Mononuclear cell (primary cell): ENCODE measurements around the gene RMC1. TPM values are rescaled to one million over a fixed set of nuclear protein-coding genes. Genes with fewer than 3 reads are reported as not detected.

ENCODE experiments used
- H3K27me3 ChIP-seq: 2 replicates; pipeline ENCODE4 v1.6.0; 2011; ENCODE audit warnings: low read length, control low read depth; ENCODE audit not compliant: insufficient read depth
- H3K4me1 ChIP-seq: 2 replicates; pipeline ENCODE4 v1.5.1; 2011; ENCODE audit warnings: mild to moderate bottlenecking, low read length, control low read depth; ENCODE audit not compliant: insufficient read depth
- H3K4me3 ChIP-seq: 2 replicates; pipeline ENCODE4 v1.5.1; 2011; ENCODE audit warnings: mild to moderate bottlenecking, low read length, moderate library complexity
- H3K9me3 ChIP-seq: 2 replicates; pipeline ENCODE4 v1.5.1; 2011; ENCODE audit warnings: low read depth, mild to moderate bottlenecking, control low read depth, low read length
- total RNA-seq: library from RNA; depleted of rRNA; stranded (reverse); fragments of >200 nt; gene quantifications from one replicate; pipeline ENCODE4 v1.2.3, GENCODE V29; 2012

Gene RMC1
- total RNA-seq, 1 donor = 45.8 TPM

GRCh38 chr18:23537274-23537673 lies 34.0 kb downstream of the RMC1 start:
- Histone ChIP-seq H3K4me1 (peaks cover 37% of the 10 kb centered on the region), H3K9me3 (no peaks in the 10 kb centered on the region), H3K4me3 (no peak overlapping the region), H3K27me3 (no peaks in the 10 kb centered on the region)

DNA sequence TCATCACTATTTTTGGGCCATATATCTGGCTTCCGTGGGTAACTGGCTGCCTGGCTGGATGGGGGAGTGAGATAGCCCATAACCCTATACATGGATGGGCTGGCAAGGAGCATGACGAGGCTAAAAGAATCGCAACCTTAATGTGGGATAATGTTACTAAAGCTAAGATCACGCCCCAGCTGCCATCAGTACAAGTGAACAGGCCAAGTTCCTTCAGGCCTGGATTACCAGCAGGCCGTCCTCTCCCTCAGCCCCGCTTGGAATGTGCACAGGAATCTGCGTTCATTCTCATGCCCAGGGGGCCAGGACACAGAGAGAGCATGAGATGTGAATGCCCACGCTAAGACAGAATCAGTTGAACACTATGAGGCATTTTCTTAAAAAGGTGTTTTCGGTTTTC lies 34.7 kb downstream of the RMC1 start:
- Histone ChIP-seq H3K27me3 (no peaks in the 10 kb centered on the region), H3K4me3 (no peak overlapping the region), H3K4me1 (peaks cover 39% of the 10 kb centered on the region), H3K9me3 (no peaks in the 10 kb centered on the region)

- no peaks in the 10 kb centered on the region for H3K9me3 ChIP-seq
- no peak overlapping the region for H3K4me3 ChIP-seq
These were observed 35.6 kb downstream of the RMC1 start for GRCh38 chr18:23538870-23539269.

GRCh38 chr18:23539296-23539695 lies 36.0 kb downstream of the RMC1 start:
- Histone ChIP-seq H3K4me1 (peaks cover 39% of the 10 kb centered on the region), H3K9me3 (no peaks in the 10 kb centered on the region), H3K4me3 (no peak overlapping the region), H3K27me3 (no peaks in the 10 kb centered on the region)

More at GRCh38 chr18:23538870-23539269, 35.6 kb downstream of the RMC1 start:
- H3K4me1 ChIP-seq = peaks cover 39% of the 10 kb centered on the region
- no peaks in the 10 kb centered on the region for H3K27me3 ChIP-seq

DNA sequence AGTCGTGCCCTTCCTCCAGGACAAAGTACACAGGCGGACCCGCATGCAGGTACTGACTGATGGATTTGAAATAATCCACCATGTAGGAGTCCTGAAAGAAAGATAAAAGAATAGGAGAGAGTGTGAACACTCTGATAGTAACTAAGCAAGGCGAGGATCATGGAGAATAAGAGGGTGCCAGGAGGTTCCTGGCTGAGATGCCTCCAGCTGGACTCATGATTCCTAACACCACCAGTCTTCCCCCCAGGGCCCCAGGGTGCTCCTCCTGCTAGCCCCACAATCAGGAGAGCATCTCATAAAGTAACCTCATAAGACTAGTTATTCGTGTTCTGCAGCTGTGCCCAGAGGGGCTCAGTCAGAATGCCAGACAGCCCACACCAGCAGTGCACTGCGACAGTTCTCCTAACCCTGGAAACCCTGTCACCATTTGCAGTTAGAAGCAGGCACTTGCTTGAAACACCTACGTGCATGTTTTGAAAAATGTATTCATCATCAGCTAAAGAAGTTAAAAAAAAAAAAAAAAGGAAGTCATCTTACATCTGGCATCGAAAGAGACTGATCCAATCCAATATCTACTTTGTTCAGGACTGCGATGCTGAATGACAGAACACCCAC lies 36.7 kb downstream of the RMC1 start:
- no peaks in the 10 kb centered on the region for H3K9me3 ChIP-seq
- no peaks in the 10 kb centered on the region for H3K27me3 ChIP-seq
- H3K4me3 ChIP-seq = no peak overlapping the region
- peaks cover 39% of the 10 kb centered on the region for H3K4me1 ChIP-seq

DNA sequence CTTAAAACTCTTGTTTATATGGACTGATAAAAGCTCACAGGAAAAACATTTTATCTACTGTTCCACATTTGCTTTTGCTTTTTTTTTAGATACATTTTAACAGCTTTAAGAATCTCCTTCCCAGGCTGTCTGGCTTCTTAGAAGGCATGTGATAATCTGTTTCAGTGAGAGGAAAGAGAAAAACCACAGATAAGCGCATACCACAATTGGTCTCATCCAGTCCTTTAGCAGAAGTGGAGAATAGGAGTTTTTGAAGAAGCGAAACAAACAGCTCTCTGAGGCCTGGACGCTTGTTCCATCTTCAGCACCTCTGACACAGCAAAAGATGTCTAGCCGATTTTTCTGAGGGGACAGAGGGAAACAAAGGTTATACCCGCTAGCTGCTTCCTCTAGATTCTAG lies 37.6 kb downstream of the RMC1 start:
- Histone ChIP-seq H3K9me3 (no peaks in the 10 kb centered on the region), H3K4me1 (peaks cover 39% of the 10 kb centered on the region), H3K4me3 (no peak overlapping the region), H3K27me3 (no peaks in the 10 kb centered on the region)

DNA sequence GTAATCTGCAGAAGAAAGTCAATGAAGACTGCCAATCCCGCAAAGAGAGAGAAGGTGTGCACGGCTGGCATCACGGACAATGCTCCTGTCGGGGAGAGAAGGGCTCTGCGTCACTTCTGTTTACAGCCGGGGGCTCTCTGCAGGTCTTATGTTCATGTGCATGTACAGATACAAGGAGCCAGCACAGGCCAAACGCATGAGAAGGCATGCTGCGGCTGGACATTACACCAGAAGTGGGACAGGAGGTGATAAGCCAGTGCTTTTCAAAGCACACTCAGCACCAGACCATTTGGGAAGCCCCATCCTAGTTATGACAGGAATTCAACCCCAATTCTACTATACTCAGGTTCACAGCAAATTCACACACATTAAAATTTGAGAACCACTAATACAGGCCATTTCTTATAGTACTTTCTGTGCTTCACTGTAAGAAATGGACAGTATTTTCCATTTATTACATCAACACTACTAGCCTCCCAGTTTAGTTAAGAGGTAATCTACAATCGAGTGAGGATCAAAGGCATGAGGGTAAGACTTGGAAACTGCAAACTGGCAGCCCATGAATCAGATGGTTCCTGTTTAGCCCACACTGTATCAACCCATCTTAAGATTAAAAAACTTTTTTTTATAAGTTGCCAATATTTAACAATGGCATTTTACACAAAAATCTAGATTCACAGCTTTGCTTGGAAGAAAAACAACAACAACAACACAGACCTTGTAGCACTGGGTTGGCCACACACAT lies 38.2 kb downstream of the RMC1 start:
- Histone ChIP-seq H3K4me3 (no peak overlapping the region), H3K9me3 (no peaks in the 10 kb centered on the region), H3K4me1 (peaks cover 39% of the 10 kb centered on the region), H3K27me3 (no peaks in the 10 kb centered on the region)

- Histone ChIP-seq H3K9me3 (no peaks in the 10 kb centered on the region), H3K27me3 (no peaks in the 10 kb centered on the region), H3K4me1 (peaks cover 39% of the 10 kb centered on the region), H3K4me3 (no peak overlapping the region)
These were observed 39.1 kb downstream of the RMC1 start for GRCh38 chr18:23542461-23542860.

GRCh38 chr18:23545247-23545789 lies 42.0 kb downstream of the RMC1 start:
- no peaks in the 10 kb centered on the region for H3K27me3 ChIP-seq
- no peak overlapping the region for H3K4me3 ChIP-seq
- peaks cover 21% of the 10 kb centered on the region for H3K4me1 ChIP-seq
- no peaks in the 10 kb centered on the region for H3K9me3 ChIP-seq

DNA sequence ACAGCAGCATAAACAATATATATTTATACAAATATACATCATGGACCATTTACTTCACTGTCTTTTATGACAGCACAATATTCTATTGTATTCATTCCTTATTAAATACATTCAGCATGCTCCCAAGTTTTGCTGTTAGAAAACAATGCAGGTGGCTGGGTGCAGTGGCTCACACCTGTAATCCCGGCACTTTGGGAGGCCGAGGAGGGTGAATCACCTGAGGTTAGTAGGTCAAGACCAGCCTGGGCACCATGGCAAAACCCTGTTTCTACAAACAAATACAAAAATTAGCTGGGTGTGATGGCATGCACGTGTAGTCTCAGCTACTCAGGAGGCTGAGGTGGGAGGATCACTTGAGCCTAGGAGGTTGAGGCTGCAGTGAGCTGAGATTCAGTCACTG lies 44.0 kb downstream of the RMC1 start:
- H3K9me3 ChIP-seq = no peaks in the 10 kb centered on the region
- peaks cover under 1% of the 10 kb centered on the region for H3K4me1 ChIP-seq
- no peaks in the 10 kb centered on the region for H3K27me3 ChIP-seq
- H3K4me3 ChIP-seq = no peak overlapping the region

- Histone ChIP-seq H3K4me1 (no peaks in the 10 kb centered on the region), H3K4me3 (no peak overlapping the region), H3K27me3 (no peaks in the 10 kb centered on the region), H3K9me3 (no peaks in the 10 kb centered on the region)
These were observed 44.5 kb downstream of the RMC1 start for GRCh38 chr18:23547846-23548245.

DNA sequence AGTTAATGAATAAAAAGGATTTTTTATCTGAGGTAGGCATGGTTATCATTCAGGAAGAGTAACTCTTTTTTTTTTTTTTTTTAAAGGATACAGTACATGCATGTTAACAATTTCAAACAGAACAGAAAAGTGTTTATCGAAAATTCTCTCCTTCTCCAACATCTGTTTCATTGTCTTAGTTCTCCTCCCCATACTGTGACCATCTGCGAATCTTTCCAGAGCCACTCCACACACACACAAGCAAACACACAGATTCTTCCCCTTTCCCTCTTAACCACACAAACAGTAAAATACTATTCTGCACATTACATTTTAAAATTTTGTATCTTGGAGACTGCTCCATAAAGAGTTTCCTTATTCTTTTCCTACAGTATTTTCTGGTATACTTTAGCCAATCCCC lies 45.0 kb downstream of the RMC1 start:
- Histone ChIP-seq H3K4me3 (no peak overlapping the region), H3K9me3 (no peaks in the 10 kb centered on the region), H3K4me1 (no peaks in the 10 kb centered on the region), H3K27me3 (no peaks in the 10 kb centered on the region)

- Histone ChIP-seq H3K27me3 (no peaks in the 10 kb centered on the region), H3K4me1 (no peaks in the 10 kb centered on the region), H3K9me3 (no peaks in the 10 kb centered on the region), H3K4me3 (no peak overlapping the region)
These were observed 45.4 kb downstream of the RMC1 start for GRCh38 chr18:23548719-23549118.

DNA sequence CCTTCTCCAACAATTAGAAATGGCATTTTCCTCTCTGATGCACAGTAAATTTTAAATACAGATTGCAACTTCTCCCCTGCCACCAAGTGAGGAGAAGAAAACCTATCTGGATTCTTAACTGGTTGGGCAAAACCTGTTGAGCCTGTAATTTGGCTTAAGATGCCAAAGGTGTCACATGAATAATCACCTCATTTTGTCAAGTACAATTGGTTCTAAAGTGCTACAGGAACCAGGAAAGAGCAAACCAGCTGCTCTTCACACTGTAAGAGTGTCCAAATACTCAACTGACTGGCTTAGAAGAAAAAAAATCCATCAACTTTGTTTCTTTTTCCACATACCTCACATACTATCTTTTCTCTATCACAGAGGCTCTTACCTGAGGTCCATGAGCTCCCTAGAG lies 47.6 kb downstream of the RMC1 start:
- H3K9me3 ChIP-seq = no peaks in the 10 kb centered on the region

GRCh38 chr18:23551978-23552377 lies 48.7 kb downstream of the RMC1 start:
- no peaks in the 10 kb centered on the region for H3K9me3 ChIP-seq

More for the DNA sequence above, 47.6 kb downstream of the RMC1 start:
- no peak overlapping the region for H3K4me3 ChIP-seq
- no peaks in the 10 kb centered on the region for H3K27me3 ChIP-seq
- H3K4me1 ChIP-seq = no peaks in the 10 kb centered on the region

DNA sequence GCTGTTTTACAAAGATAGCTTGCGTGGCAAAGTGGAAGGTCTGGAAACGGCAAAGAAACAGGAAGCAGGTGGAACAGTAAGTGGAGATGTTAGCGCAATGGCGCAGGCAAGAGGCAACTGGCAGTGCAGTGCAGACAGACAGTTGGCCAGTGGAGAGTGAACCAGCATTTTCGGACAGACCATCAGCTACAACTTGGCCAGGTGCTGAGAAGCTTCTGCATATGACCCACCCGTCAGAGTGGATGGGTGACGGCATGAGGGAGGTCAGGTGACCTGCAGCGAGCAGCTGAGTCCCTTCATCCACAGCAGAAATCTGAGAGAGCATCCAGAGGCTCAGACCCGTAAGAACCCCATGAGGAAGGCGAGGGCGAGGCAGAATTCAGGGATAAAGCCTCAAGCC lies 49.2 kb downstream of the RMC1 start:
- no peaks in the 10 kb centered on the region for H3K9me3 ChIP-seq
- H3K4me3 ChIP-seq = no peak overlapping the region
- H3K27me3 ChIP-seq = no peaks in the 10 kb centered on the region
- H3K4me1 ChIP-seq = no peaks in the 10 kb centered on the region

More at GRCh38 chr18:23551978-23552377, 48.7 kb downstream of the RMC1 start:
- Histone ChIP-seq H3K4me3 (no peak overlapping the region), H3K27me3 (no peaks in the 10 kb centered on the region), H3K4me1 (no peaks in the 10 kb centered on the region)
